ENCODE measurements around the gene SEMA4D.

GRCh38 chr9:89350988-89351557 lies 146.8 kb downstream of the SEMA4D start:
- TF ChIP-seq CEBPB (IDR thresholded peaks at IDR 0.05) (no peak), MAX (IDR thresholded peaks at IDR 0.05) (no peak), YY1 (IDR thresholded peaks at IDR 0.05; ENCODE audit: low read depth) (no peak), ZBTB7A (IDR thresholded peaks at IDR 0.05; ENCODE audit: low read depth) (no peak), TAF1 (IDR thresholded peaks at IDR 0.05; ENCODE audit: low read depth) (no peak), NFIC (IDR thresholded peaks at IDR 0.05) (no peak), EP300 (IDR thresholded peaks at IDR 0.05; ENCODE audit: borderline replicate concordance) (no peak), EGR1 (IDR thresholded peaks at IDR 0.05) (no peak), CREB1 (IDR thresholded peaks at IDR 0.05; ENCODE audit: low read depth) (no peak), USF1 (IDR thresholded peaks at IDR 0.05) (no peak), REST (IDR thresholded peaks at IDR 0.05; ENCODE audit: low read depth) (no peak)

Data from Ishikawa (cell line).